GM12878 (cell line): ENCODE measurements around the gene SLC35D2.

Source experiments
- EP300 ChIP-seq, 2 experiments: fragments of 150-350 bp in 1 of 2; IDR thresholded peaks; 2 replicates each; pipeline ENCODE4 v1.6.1; 2011 to 2012; ENCODE audit warnings: low read depth in 2 of 2, low read length in 2 of 2, borderline replicate concordance in 1 of 2, improper control_type of control experiment in 1 of 2, inconsistent platforms in 1 of 2; ENCODE audit not compliant: control insufficient read depth in 1 of 2
- TF ChIP-seq, protein P1 (sequence below): fragments of 450-650 bp; formaldehyde crosslinking; IDR thresholded peaks from 2 replicates; pipeline ENCODE4 v1.4.0; 2020; ENCODE audit warnings: mild to moderate bottlenecking, moderate library complexity

DNA sequence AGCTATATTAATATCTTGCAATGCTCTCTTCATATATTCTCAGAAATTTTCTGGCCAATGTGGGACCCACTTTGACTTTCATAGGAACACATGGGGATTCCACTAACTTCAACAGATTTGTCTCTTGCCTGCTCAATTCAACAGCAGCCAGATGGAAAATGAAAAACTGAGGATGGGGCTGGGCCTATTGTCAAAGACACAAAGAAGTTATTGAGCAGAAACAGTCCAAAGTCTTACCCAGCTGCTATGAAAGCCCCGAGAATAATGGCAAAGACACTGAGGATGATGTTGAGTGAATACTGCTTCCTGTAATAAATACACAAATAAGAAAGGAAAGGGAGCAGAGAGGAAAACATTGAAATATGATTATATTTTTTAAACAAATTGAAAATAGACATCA, 32.6 kb downstream of the SLC35D2 start:
- TF ChIP-seq EP300 (IDR thresholded peaks at IDR 0.05; ENCODE audit: borderline replicate concordance in 1 of 2, control insufficient read depth in 1 of 2, low read depth in 2 of 2, low read length in 2 of 2) = no peak
- TF ChIP-seq, protein P1, sequence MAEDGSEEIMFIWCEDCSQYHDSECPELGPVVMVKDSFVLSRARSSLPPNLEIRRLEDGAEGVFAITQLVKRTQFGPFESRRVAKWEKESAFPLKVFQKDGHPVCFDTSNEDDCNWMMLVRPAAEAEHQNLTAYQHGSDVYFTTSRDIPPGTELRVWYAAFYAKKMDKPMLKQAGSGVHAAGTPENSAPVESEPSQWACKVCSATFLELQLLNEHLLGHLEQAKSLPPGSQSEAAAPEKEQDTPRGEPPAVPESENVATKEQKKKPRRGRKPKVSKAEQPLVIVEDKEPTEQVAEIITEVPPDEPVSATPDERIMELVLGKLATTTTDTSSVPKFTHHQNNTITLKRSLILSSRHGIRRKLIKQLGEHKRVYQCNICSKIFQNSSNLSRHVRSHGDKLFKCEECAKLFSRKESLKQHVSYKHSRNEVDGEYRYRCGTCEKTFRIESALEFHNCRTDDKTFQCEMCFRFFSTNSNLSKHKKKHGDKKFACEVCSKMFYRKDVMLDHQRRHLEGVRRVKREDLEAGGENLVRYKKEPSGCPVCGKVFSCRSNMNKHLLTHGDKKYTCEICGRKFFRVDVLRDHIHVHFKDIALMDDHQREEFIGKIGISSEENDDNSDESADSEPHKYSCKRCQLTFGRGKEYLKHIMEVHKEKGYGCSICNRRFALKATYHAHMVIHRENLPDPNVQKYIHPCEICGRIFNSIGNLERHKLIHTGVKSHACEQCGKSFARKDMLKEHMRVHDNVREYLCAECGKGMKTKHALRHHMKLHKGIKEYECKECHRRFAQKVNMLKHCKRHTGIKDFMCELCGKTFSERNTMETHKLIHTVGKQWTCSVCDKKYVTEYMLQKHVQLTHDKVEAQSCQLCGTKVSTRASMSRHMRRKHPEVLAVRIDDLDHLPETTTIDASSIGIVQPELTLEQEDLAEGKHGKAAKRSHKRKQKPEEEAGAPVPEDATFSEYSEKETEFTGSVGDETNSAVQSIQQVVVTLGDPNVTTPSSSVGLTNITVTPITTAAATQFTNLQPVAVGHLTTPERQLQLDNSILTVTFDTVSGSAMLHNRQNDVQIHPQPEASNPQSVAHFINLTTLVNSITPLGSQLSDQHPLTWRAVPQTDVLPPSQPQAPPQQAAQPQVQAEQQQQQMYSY (CRISPR knock-in tag) = no peak
